DMS 273 (cell line): Measurements from ENCODE around the gene TENT4A.

Source experiments
- DNase-seq: peaks from one replicate; lab custom pipeline; 2025; ENCODE audit not compliant: unreplicated experiment; lab: John Stamatoyannopoulos, UW

Gene TENT4A

DNA sequence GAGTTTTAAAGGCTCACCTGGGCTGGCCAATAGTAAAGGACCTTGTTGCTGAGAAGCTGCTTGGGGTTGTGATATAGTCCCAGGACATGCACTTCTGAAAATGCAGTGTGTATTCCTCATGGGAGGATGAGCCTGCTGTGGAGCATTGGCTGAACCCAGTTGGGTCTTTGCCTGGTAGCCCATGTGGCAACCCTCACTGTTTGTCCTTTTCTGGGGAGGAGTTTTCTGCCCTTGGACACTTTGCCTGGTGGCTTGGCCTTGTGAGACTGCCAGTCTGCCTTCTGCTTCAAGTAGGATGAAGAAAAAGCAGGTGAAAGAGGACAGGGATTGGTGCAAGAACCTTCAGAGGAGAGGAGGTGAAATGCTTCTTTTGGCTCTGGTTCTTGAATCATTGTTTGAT lies 4.0 kb downstream of the TENT4A start:
- DNase-seq: no peak

- no peak for DNase-seq
Observed at GRCh38 chr5:6717687-6718086, 4.5 kb downstream of the TENT4A start.

- DNase-seq: no peak
Observed at GRCh38 chr5:6718161-6718681, 5.0 kb downstream of the TENT4A start.

DNA sequence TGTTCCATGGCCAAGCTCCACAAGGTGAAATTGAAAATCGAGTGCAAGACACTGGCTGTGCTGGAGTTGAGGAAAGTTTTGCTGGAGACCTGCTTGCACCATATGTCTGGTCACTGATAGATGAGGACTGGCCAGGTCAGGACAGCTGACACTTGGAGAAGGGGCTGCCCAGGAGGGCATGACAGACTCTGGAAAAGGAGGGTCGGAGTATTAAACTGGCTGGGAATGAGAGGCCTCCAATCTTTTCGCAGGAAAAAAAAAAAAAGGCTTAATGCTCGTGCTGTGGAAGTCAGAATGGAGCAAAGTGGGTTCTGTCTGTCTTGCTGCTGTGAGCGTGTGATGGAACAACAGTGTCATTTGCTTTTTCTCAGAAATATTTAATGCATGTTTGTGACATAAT lies 5.5 kb downstream of the TENT4A start:
- DNase-seq: no peak

- no peak for DNase-seq
Observed at GRCh38 chr5:6719417-6719816, 6.2 kb downstream of the TENT4A start.

- no peak for DNase-seq
Observed at GRCh38 chr5:6719896-6720560, 6.8 kb downstream of the TENT4A start.

- no peak for DNase-seq
Observed at GRCh38 chr5:6720561-6720921, 7.3 kb downstream of the TENT4A start.

- DNase-seq: peak; percentile 22
Observed at GRCh38 chr5:6721442-6721841, 8.2 kb downstream of the TENT4A start.

DNA sequence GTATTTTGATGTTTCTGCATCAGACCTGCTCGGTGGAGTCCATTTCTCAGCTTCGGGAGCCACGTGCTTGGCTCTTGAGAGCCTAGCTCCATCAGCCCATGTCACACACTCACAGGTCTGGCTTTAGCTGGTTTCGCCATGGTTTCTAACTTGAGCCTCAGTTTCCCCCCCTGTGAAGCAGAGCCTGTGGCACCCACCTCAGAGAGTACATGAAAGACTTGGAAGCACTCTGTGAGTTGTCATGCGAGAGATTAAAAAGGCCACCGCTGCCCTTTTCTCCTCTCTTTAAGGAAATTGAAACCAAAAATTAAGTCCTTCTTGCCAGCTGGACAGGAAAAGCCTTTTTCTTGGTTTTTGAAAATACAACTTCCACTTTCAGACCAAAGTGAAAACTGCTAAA lies 8.8 kb downstream of the TENT4A start:
- DNase-seq: no peak

- no peak for DNase-seq
Observed at GRCh38 chr5:6723122-6723815, 10.0 kb downstream of the TENT4A start.

DNA sequence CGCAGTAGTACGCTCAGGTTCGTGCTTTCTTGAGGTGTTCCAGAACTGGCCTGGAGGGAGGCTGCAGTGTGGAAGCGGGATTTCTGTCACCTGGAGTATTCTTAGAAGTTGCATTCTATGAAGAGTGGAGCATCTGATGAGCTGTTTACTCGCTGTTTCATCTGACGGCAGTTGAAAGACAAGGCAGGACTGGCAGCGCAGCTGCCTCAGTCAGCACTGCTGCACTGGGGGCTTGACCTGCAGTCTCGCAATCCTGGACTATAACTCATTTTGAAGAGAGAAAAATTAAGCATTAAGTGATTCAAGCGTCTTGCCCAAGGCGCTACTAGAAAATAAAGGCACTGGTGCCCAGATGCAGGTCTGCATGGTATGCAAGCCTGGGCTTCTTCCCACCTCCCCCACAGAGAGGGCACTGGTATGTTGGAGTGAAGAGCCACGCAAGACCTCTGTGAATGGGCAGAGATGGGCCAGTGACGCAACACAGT lies 10.6 kb downstream of the TENT4A start:
- DNase-seq: no peak

GRCh38 chr5:6724321-6724929 lies 11.2 kb downstream of the TENT4A start:
- DNase-seq: no peak

GRCh38 chr5:6725421-6725820 lies 12.2 kb downstream of the TENT4A start:
- DNase-seq: no peak

- no peak for DNase-seq
Observed at GRCh38 chr5:6726006-6726405, 12.8 kb downstream of the TENT4A start.

GRCh38 chr5:6727231-6727630 lies 14.0 kb downstream of the TENT4A start:
- no peak for DNase-seq

DNA sequence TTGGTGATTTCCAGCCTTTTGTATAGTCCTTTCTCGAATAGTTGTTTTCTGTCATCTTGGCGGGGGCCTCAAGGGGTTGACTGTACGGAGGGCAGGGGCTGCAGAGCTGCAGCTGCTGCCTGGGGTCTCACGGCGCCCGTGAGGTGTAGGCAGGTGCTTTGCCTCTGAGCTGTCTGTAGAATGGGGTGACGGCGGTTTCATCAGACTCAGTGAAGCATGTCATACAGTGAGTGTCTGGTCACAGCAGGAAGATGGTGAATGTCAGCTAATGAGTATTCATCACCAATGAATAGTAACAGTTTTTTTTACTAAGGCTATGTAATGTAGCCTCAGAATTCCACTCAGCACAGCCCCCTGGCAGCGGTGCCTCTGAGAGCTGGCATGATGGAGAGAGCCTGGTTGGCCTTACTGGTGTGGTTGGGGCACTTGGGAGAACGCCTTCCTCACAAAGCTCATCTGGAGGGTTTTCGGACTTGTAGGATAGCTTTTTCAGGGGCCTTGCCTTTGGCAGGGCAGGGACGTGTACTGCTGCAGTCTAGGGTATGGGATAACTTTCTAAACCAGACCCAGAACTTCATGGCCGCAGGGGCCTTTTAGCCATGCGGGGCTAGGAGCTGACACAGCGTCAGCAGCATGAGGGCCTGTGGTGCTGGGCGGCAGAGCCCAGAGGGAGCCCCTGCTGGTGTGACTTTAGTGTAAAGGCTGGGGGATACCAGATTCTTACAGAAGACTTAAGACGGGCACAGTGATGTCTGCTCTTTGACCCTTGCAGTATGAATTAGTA lies 15.0 kb downstream of the TENT4A start:
- no peak for DNase-seq

DNA sequence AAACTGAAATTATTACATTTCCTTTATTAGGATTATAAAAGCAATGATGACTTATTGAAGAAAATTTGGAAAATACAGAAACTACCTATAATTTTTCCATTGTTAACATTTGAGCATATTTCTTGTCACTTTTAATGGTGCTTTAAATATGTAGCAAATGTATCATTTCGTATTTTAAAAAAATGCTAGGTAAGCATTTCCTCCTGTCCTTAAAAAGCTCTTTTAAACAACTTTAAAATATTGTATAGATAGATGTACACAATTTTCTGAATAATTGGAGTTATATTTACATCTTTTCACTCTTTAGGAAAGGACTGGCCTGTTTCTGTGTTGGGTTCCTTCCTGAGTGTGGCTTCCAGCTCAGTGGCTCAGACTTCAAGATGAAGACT lies 15.6 kb downstream of the TENT4A start:
- DNase-seq: no peak

DNA sequence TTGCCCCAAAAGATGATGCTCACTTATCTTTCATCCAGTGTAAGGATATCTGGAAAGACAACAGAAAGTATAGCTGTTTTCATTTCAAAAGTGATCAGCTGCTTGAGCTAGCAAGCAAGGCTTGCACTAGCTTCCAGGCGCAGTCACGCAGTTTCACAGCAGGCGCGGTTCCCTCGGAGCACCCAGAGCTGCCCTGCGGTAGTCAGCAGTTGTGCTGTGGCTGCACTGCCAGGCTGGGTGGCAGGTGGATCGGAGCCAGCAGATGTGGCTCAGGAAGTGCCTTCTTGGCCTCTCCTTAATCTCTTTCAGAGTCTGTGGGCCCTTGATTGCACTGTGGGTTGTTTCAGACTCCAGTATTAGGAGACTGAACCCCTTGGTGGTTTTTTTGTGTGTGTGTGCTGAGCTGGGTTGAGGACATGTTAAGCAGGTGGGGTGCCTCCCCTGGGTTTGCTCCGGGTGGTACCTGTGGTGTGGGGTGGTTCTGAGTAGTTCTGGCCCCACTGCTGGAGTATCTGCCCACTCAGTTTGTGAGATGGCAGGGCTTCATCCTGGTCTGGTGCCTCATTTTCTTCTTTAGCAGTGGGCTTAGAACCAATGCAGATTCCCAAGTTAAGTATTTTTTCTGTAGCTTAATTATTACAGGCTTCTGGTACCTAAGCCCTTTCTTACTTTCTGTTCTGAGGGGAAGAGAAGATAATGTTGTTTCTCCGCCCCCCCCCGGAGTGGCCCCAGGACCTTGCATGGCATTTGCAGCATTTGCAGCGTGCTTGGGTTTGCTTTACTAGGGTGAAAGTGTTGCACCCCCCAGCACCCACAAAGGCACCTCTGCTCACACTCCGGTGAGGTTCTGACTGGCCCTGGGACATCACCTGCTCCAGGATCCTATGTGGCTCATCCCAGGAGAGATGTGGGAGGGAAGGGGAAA lies 16.4 kb downstream of the TENT4A start:
- DNase-seq: no peak

- DNase-seq: no peak
Observed at GRCh38 chr5:6730407-6730806, 17.2 kb downstream of the TENT4A start.

DNA sequence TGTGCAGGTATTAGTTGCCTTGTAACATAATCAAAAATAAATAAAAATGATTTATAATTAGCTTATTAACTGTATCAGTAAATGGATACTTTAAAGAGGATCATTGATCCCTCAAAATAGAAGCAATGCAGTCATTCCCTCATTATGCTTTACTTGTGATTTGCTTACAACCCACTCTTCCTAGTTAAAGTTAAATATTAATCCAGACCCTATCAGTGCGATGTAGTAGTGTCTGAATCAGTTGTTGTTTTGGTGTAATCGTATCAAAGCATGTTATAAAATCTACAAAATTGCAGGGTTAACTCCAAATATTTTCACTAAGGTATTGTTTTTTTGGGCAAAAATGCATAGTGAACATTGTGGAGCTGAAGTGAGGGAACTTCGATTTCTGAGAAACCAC lies 17.6 kb downstream of the TENT4A start:
- no peak for DNase-seq
